SK-N-SH (cell line): ENCODE data around the gene TBX6.

ENCODE experiments used
- CHD2 ChIP-seq: fragments of 150-350 bp; IDR thresholded peaks from 2 replicates; pipeline ENCODE4 v1.6.1; 2018; ENCODE audit warnings: low read length; ENCODE audit not compliant: partially characterized antibody
- CTCF ChIP-seq: fragments of 200-600 bp; sonication (generic); IDR thresholded peaks from 2 replicates; pipeline ENCODE4 v1.6.1; 2017; ENCODE audit warnings: antibody characterized with exemption, mild to moderate bottlenecking, moderate library complexity
- FOXM1 ChIP-seq: IDR thresholded peaks from 2 replicates; pipeline ENCODE4 v1.4.0; 2012; ENCODE audit warnings: low read depth, mild to moderate bottlenecking
- NFIC ChIP-seq: IDR thresholded peaks from 2 replicates; pipeline ENCODE4 v1.4.0; 2012; ENCODE audit warnings: borderline replicate concordance
- POLR2AphosphoS5 ChIP-seq: IDR thresholded peaks from 2 replicates; pipeline ENCODE4 v1.6.1; 2012; ENCODE audit warnings: low read depth, low read length
- RAD21 ChIP-seq: IDR thresholded peaks from 2 replicates; pipeline ENCODE4 v1.6.1; 2012; ENCODE audit warnings: mild to moderate bottlenecking, low read length
- REST ChIP-seq: IDR thresholded peaks from 2 replicates; pipeline ENCODE4 v1.6.1; 2012; ENCODE audit warnings: mild to moderate bottlenecking, low read depth, low read length, moderate library complexity
- RFX5 ChIP-seq: IDR thresholded peaks from 2 replicates; pipeline ENCODE4 v1.6.1; 2012; ENCODE audit warnings: mild to moderate bottlenecking, improper control_type of control experiment, low read length
- SMC3 ChIP-seq: IDR thresholded peaks from 2 replicates; pipeline ENCODE4 v1.6.1; 2012; ENCODE audit warnings: low read depth, low read length, improper control_type of control experiment
- TAF1 ChIP-seq: IDR thresholded peaks from 2 replicates; pipeline ENCODE4 v1.6.1; 2012; ENCODE audit warnings: low read depth, mild to moderate bottlenecking, low read length, moderate library complexity, borderline replicate concordance
- USF2 ChIP-seq: fragments of 150-350 bp; IDR thresholded peaks from 2 replicates; pipeline ENCODE4 v1.6.1; 2017; ENCODE audit warnings: antibody characterized with exemption, low read length, low read depth, borderline replicate concordance

GRCh38 chr16:30124985-30125379, 33.3 kb upstream of the TBX6 start:
- TF ChIP-seq CTCF (no peak), NFIC (no peak), RAD21 (no peak), USF2 (no peak), POLR2AphosphoS5 (no peak), FOXM1 (no peak), SMC3 (no peak), CHD2 (no peak), TAF1 (no peak), REST (no peak), RFX5 (no peak)
